H9 (cell line): ENCODE results near the gene MRM2. TPM values are rescaled to one million over a fixed set of nuclear protein-coding genes. Genes with fewer than 3 reads are reported as not detected.

Experiments used
- DNase-seq: peaks from one replicate; pipeline ENCODE4 v3.0.0-alpha.2; 2017
- H2AFZ ChIP-seq: one replicate; pipeline ENCODE4 v1.6.1; 2013; ENCODE audit warnings: mild to moderate bottlenecking, low read length, control low read depth, moderate library complexity
- H2AK5ac ChIP-seq: 2 replicates; pipeline ENCODE4 v1.6.1; 2013; ENCODE audit warnings: low read length, control low read depth, mixed read lengths; ENCODE audit not compliant: insufficient read length
- H2BK120ac ChIP-seq: one replicate; pipeline ENCODE4 v1.6.1; 2013; ENCODE audit warnings: low read depth, mild to moderate bottlenecking, low read length, control low read depth, inconsistent platforms; ENCODE audit not compliant: poor library complexity, severe bottlenecking
- H2BK12ac ChIP-seq: 2 replicates; pipeline ENCODE4 v1.6.1; 2013; ENCODE audit warnings: low read length, control low read depth, mixed read lengths, low read depth; ENCODE audit not compliant: insufficient read length
- H2BK15ac ChIP-seq: 2 replicates; pipeline ENCODE4 v1.6.1; 2013; ENCODE audit warnings: low read depth, low read length, control low read depth
- H2BK20ac ChIP-seq: one replicate; pipeline ENCODE4 v1.6.1; 2013; ENCODE audit warnings: low read depth, mild to moderate bottlenecking, low read length, control low read depth, inconsistent platforms; ENCODE audit not compliant: poor library complexity, severe bottlenecking
- H2BK5ac ChIP-seq: 2 replicates; pipeline ENCODE4 v1.6.1; 2013; ENCODE audit warnings: low read length, control low read depth, mixed read lengths; ENCODE audit not compliant: insufficient read length
- H3K14ac ChIP-seq: 2 replicates; pipeline ENCODE4 v1.6.1; 2013; ENCODE audit warnings: low read length, control low read depth; ENCODE audit not compliant: insufficient read depth
- H3K18ac ChIP-seq: 2 replicates; pipeline ENCODE4 v1.6.1; 2013; ENCODE audit warnings: low read depth, mild to moderate bottlenecking, mixed read lengths, low read length, control low read depth; ENCODE audit not compliant: insufficient read length
- H3K23ac ChIP-seq: 2 replicates; pipeline ENCODE4 v1.6.1; 2013; ENCODE audit warnings: low read length, control low read depth, mixed read lengths, low read depth; ENCODE audit not compliant: insufficient read length
- H3K23me2 ChIP-seq: 2 replicates; pipeline ENCODE4 v1.6.1; 2013; ENCODE audit warnings: low read depth, mild to moderate bottlenecking, mixed read lengths, low read length, control low read depth; ENCODE audit not compliant: insufficient read length, poor library complexity, severe bottlenecking
- H3K27ac ChIP-seq: 2 replicates; pipeline ENCODE4 v1.5.1; 2013; ENCODE audit warnings: low read length, control low read depth, mixed read lengths, low read depth; ENCODE audit not compliant: insufficient read length
- H3K27me3 ChIP-seq: 2 replicates; pipeline ENCODE4 v1.6.1; 2013; ENCODE audit warnings: low read length, control low read depth, inconsistent platforms; ENCODE audit not compliant: insufficient read depth
- H3K4ac ChIP-seq: 2 replicates; pipeline ENCODE4 v1.6.1; 2013; ENCODE audit warnings: low read depth, mild to moderate bottlenecking, control low read depth, inconsistent platforms, low read length, moderate library complexity
- H3K4me1 ChIP-seq: 2 replicates; pipeline ENCODE4 v1.6.1; 2013; ENCODE audit warnings: low read length, control low read depth, inconsistent platforms; ENCODE audit not compliant: insufficient read depth
- H3K4me2 ChIP-seq: 2 replicates; pipeline ENCODE4 v1.6.1; 2013; ENCODE audit warnings: low read length, control low read depth, mixed read lengths; ENCODE audit not compliant: insufficient read length, insufficient read depth
- H3K56ac ChIP-seq: 2 replicates; pipeline ENCODE4 v1.6.1; 2013; ENCODE audit warnings: low read depth, mild to moderate bottlenecking, mixed read lengths, low read length, control low read depth; ENCODE audit not compliant: insufficient read length
- H3K79me1 ChIP-seq: 2 replicates; pipeline ENCODE4 v1.6.1; 2013; ENCODE audit warnings: low read depth, mild to moderate bottlenecking, moderate library complexity, low read length, control low read depth, inconsistent platforms; ENCODE audit not compliant: insufficient read depth, poor library complexity, severe bottlenecking
- H3K79me2 ChIP-seq: 2 replicates; pipeline ENCODE4 v1.6.1; 2013; ENCODE audit warnings: low read length, control low read depth, inconsistent platforms; ENCODE audit not compliant: insufficient read depth
- H3K9ac ChIP-seq: 2 replicates; pipeline ENCODE4 v1.6.1; 2013; ENCODE audit warnings: low read length, control low read depth, mixed read lengths; ENCODE audit not compliant: insufficient read length; ENCODE audit errors: extremely low read depth
- H3K9me3 ChIP-seq: one replicate; pipeline ENCODE4 v1.6.1; 2013; ENCODE audit warnings: low read depth, low read length, inconsistent platforms; ENCODE audit not compliant: control insufficient read depth
- H3T11ph ChIP-seq: one replicate; pipeline ENCODE4 v1.6.1; 2013; ENCODE audit warnings: mild to moderate bottlenecking, low read length, control low read depth, inconsistent platforms
- H4K20me1 ChIP-seq: one replicate; pipeline ENCODE4 v1.6.1; 2013; ENCODE audit not compliant: control insufficient read depth, insufficient read length, insufficient read depth
- H4K5ac ChIP-seq: 2 replicates; pipeline ENCODE4 v1.6.1; 2013; ENCODE audit warnings: low read depth, mild to moderate bottlenecking, mixed read lengths, low read length, control low read depth; ENCODE audit not compliant: insufficient read length
- H4K8ac ChIP-seq: replicated peaks from 2 replicates; pipeline ENCODE4 v1.6.1; 2013; ENCODE audit warnings: low read length, control low read depth, mixed read lengths, low read depth; ENCODE audit not compliant: insufficient read length
- H4K91ac ChIP-seq: 2 replicates; pipeline ENCODE4 v1.6.1; 2013; ENCODE audit warnings: low read depth, mild to moderate bottlenecking, moderate library complexity, mixed read lengths, low read length, control low read depth; ENCODE audit not compliant: insufficient read length
- H3K27ac Mint-ChIP-seq, 3 experiments: 2 replicates in 2 of 3; 3 replicates in 1 of 3; pipeline ENCODE4 v1.8.0; 2020 to 2021; ENCODE audit warnings: mixed read lengths in 3 of 3, mild to moderate bottlenecking in 1 of 3, moderate library complexity in 1 of 3
- H3K27me3 Mint-ChIP-seq: 2 replicates; pipeline ENCODE4 v1.8.0; 2021; ENCODE audit warnings: low read depth, mild to moderate bottlenecking, moderate library complexity, mixed read lengths
- H3K36me3 Mint-ChIP-seq, 3 experiments: 2 replicates in 2 of 3; 3 replicates in 1 of 3; pipeline ENCODE4 v1.8.0; 2020 to 2021; ENCODE audit warnings: low read depth in 3 of 3, mixed read lengths in 3 of 3; ENCODE audit not compliant: insufficient read depth in 1 of 3
- H3K4me1 Mint-ChIP-seq, 2 experiments: 2 replicates each; pipeline ENCODE4 v1.8.0; 2020; ENCODE audit warnings: mixed read lengths in 2 of 2
- H3K4me3 Mint-ChIP-seq, 2 experiments: 2 replicates in 1 of 2; 3 replicates in 1 of 2; pipeline ENCODE4 v1.8.0; 2020 to 2021; ENCODE audit warnings: mild to moderate bottlenecking in 2 of 2, mixed read lengths in 2 of 2, moderate library complexity in 1 of 2
- H3K9me3 Mint-ChIP-seq, 2 experiments: 2 replicates in 1 of 2; 3 replicates in 1 of 2; pipeline ENCODE4 v1.8.0; 2020; ENCODE audit warnings: mild to moderate bottlenecking in 2 of 2, mixed read lengths in 2 of 2, moderate library complexity in 1 of 2
- WGBS: extraction: QIAGEN DNeasy Blood & Tissue Kit; methylation state at CpG from one replicate; pipeline ENCODE4 v1.1.7; 2013; ENCODE audit warnings: missing lambda C conversion rate, low lambda C conversion rate, mixed read lengths; ENCODE audit not compliant: insufficient read length; ENCODE audit errors: extremely low coverage; 5-methylcytosine and 5-hydroxymethylcytosine counted together
- total RNA-seq: library from RNA; stranded (reverse); gene quantifications from 2 replicates; pipeline ENCODE4 v1.2.1, GENCODE V29; 2021
- TF ChIP-seq, protein P1 (sequence below): fragments of 200-600 bp; sonication (generic); conservative IDR thresholded peaks from 3 replicates; pipeline ENCODE4 v1.8.0; 2021; ENCODE audit warnings: antibody characterized with exemption, mild to moderate bottlenecking

The MRM2 gene
- total RNA-seq, 1 experiment from 2014 or later, result 59.0 TPM

DNA sequence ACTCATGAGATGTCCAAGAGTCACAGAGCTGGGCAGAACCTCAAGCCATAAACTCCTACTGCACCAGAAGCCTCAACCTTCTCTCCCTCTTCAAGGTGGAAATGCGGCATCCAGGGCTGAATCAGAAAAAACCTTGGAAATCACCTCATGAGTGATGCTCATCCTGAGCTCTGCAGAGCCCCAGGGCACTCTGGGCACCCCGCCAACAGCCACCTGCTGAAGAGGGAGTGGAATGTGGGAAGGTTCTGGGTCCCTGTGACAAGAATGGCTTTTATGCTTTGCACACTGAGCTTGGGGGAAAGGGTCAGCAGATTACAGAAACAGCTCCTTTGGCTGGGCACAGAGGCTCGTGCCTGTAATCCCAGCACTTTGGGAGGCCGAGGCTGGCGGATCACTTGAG, 18.8 kb upstream of the MRM2 start:
- H2BK120ac ChIP-seq, result no peak overlapping the region
- no peaks in the 10 kb centered on the region for H3K79me1 ChIP-seq
- no peak overlapping the region for H3T11ph ChIP-seq
- H4K8ac ChIP-seq, result no peak overlapping the region
- Mint-ChIP-seq H3K4me1 (no peaks in the 10 kb centered on the region), H3K9me3 (no peaks in the 10 kb centered on the region), H3K27me3 (no peaks in the 10 kb centered on the region), H3K4me3 (no peak overlapping the region), H3K27ac (no peak overlapping the region), H3K36me3 (peaks cover 15 to 53% (median 32%) of the 10 kb centered on the region in 3 experiments)
- no peak overlapping the region for H2BK5ac ChIP-seq
- WGBS, result no CpG with 5 or more reads among the region's 5 CpGs
- H2BK20ac ChIP-seq, result no peak overlapping the region
- no peaks in the 10 kb centered on the region for H3K79me2 ChIP-seq
- H3K4me2 ChIP-seq, result no peak overlapping the region
- H2AFZ ChIP-seq, result no peak overlapping the region
- no peak overlapping the region for H4K5ac ChIP-seq
- H3K23me2 ChIP-seq, result no peaks in the 10 kb centered on the region
- no peak overlapping the region for H3K9ac ChIP-seq
- no peak overlapping the region for H4K91ac ChIP-seq
- H3K18ac ChIP-seq, result no peak overlapping the region
- no peak overlapping the region for H3K56ac ChIP-seq
- H3K27me3 ChIP-seq, result no peaks in the 10 kb centered on the region
- no peak overlapping the region for H2AK5ac ChIP-seq
- H3K14ac ChIP-seq, result no peak overlapping the region
- H2BK15ac ChIP-seq, result no peak overlapping the region
- no peaks in the 10 kb centered on the region for H4K20me1 ChIP-seq
- H3K4ac ChIP-seq, result no peak overlapping the region
- TF ChIP-seq, protein P1, sequence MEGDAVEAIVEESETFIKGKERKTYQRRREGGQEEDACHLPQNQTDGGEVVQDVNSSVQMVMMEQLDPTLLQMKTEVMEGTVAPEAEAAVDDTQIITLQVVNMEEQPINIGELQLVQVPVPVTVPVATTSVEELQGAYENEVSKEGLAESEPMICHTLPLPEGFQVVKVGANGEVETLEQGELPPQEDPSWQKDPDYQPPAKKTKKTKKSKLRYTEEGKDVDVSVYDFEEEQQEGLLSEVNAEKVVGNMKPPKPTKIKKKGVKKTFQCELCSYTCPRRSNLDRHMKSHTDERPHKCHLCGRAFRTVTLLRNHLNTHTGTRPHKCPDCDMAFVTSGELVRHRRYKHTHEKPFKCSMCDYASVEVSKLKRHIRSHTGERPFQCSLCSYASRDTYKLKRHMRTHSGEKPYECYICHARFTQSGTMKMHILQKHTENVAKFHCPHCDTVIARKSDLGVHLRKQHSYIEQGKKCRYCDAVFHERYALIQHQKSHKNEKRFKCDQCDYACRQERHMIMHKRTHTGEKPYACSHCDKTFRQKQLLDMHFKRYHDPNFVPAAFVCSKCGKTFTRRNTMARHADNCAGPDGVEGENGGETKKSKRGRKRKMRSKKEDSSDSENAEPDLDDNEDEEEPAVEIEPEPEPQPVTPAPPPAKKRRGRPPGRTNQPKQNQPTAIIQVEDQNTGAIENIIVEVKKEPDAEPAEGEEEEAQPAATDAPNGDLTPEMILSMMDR, result no peak
- no peaks in the 10 kb centered on the region for H3K9me3 ChIP-seq
- no peaks in the 10 kb centered on the region for H3K4me1 ChIP-seq
- no peak overlapping the region for H3K27ac ChIP-seq
- H3K23ac ChIP-seq, result no peak overlapping the region
- no peak for DNase-seq
- no peak overlapping the region for H2BK12ac ChIP-seq
